22Rv1 (cell line): ENCODE data around the gene GRM4.

Experiments used
- CTCF ChIP-seq: fragments of 450-650 bp; IDR thresholded peaks from 2 replicates; pipeline ENCODE4 v1.5.1; 2017; ENCODE audit warnings: mild to moderate bottlenecking
- ZFX ChIP-seq: fragments of 450-650 bp; IDR thresholded peaks from 2 replicates; pipeline ENCODE4 v1.6.1; 2017; ENCODE audit warnings: antibody characterized with exemption, borderline replicate concordance

DNA sequence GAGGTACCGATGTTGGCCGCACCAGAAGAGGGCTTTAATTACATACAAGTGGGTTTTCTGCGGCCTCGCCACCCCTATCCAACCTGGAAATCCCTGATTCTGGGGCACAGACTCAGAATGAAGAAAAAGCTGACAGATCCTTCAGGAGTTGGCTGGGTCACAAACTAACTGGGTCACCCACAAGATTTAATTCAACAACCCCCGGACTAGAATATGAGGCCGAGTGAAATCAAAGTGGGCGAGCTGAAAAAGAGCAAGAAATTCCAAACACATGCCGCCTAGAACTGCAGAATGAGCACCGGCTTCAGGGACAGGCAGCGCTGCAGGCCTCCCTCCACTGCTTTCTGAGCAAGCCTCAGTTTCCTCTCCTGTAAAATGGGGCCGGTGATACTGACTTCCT is 30.0 kb downstream of the GRM4 start:
- TF ChIP-seq CTCF (no peak), ZFX (no peak)
